Fibroblast of lung (primary cell): Measurements from ENCODE around the gene ELP2. TPM values are rescaled to one million over a fixed set of nuclear protein-coding genes. Genes with fewer than 3 reads are reported as not detected.

Experiments used
- DNase-seq, 2 donors: peaks; one replicate each; pipeline versions ENCODE4 v3.0.0 to v3.0.0-alpha.2; 2010; ENCODE audit warnings: low read depth in 2 of 2
- H2AFZ ChIP-seq: 2 replicates; pipeline ENCODE4 v1.5.1; 2012; ENCODE audit warnings: low read length, control low read depth, inconsistent platforms
- H3K27ac ChIP-seq: 2 replicates; pipeline ENCODE4 v1.5.1; 2011; ENCODE audit warnings: low read length, control low read depth; ENCODE audit not compliant: insufficient read depth
- H3K27me3 ChIP-seq: 2 replicates; pipeline ENCODE4 v1.5.1; 2011; ENCODE audit warnings: mild to moderate bottlenecking, low read length; ENCODE audit not compliant: control insufficient read depth, insufficient read depth
- H3K36me3 ChIP-seq: 2 replicates; pipeline ENCODE4 v1.5.1; 2011; ENCODE audit warnings: low read length; ENCODE audit not compliant: control insufficient read depth, insufficient read depth
- H3K4me1 ChIP-seq: 2 replicates; pipeline ENCODE4 v1.5.1; 2011; ENCODE audit warnings: low read length; ENCODE audit not compliant: control insufficient read depth, insufficient read depth; ENCODE audit errors: extremely low read depth
- H3K4me2 ChIP-seq: 2 replicates; pipeline ENCODE4 v1.5.1; 2011; ENCODE audit warnings: low read length, control low read depth; ENCODE audit not compliant: insufficient read depth; ENCODE audit errors: extremely low read depth
- H3K4me3 ChIP-seq, 4 experiments: fragments of 200-600 bp in 1 of 4; sonication (generic) in 1 of 4; replicated peaks in 1 of 4; 2 replicates each; pipeline ENCODE4 v1.5.1; 2011 to 2016; ENCODE audit warnings: low read length in 4 of 4, low read depth in 3 of 4, mild to moderate bottlenecking in 3 of 4, control low read depth in 2 of 4, inconsistent platforms in 1 of 4, mixed read lengths in 1 of 4; ENCODE audit not compliant: insufficient read depth in 1 of 4; ENCODE audit errors: control extremely low read depth in 1 of 4
- H3K79me2 ChIP-seq: 2 replicates; pipeline ENCODE4 v1.5.1; 2012; ENCODE audit warnings: mild to moderate bottlenecking, low read length, inconsistent platforms; ENCODE audit not compliant: control insufficient read depth, insufficient read depth
- H3K9ac ChIP-seq: 2 replicates; pipeline ENCODE4 v1.5.1; 2011; ENCODE audit warnings: mild to moderate bottlenecking, low read length, control low read depth; ENCODE audit not compliant: insufficient read depth
- H3K9me3 ChIP-seq: 2 replicates; pipeline ENCODE4 v1.5.1; 2012; ENCODE audit warnings: low read depth, low read length; ENCODE audit not compliant: control insufficient read depth, insufficient read depth
- H4K20me1 ChIP-seq: 2 replicates; pipeline ENCODE4 v1.5.1; 2011; ENCODE audit warnings: low read length; ENCODE audit not compliant: control insufficient read depth, insufficient read depth; ENCODE audit errors: extremely low read depth
- EZH2 ChIP-seq: IDR thresholded peaks from 2 replicates; pipeline ENCODE4 v1.5.1; 2012; ENCODE audit warnings: low read length, control low read depth, mild to moderate bottlenecking; ENCODE audit errors: missing control alignments
- polyA plus RNA-seq, 2 donors: library from polyadenylated mRNA; depleted of rRNA in 1 of 2; stranded (reverse) in 1 of 2; unstranded in 1 of 2; fragments of >200 nt; gene quantifications; 2 replicates each; pipeline ENCODE4 v1.2.1, GENCODE V29; 2011 to 2012; ENCODE audit warnings: missing spikeins in 1 of 2
- total RNA-seq: library from RNA; depleted of rRNA; stranded (reverse); fragments of >200 nt; gene quantifications from 2 replicates; pipeline ENCODE4 v1.2.1, GENCODE V29; 2014
- TF ChIP-seq, protein P1 (sequence below), 2 donors: IDR thresholded peaks in 1 of 2; conservative IDR thresholded peaks in 1 of 2; 1 replicate in 1 of 2; 2 replicates in 1 of 2; pipeline ENCODE4 v1.5.1; 2011 to 2012; ENCODE audit warnings: low read length in 2 of 2, control low read depth in 1 of 2, inconsistent platforms in 1 of 2, low read depth in 1 of 2, mild to moderate bottlenecking in 1 of 2

The ELP2 gene
- total and polyA plus RNA-seq, 2 donors (not counting 1 experiment from before 2014, with no cell fraction given): 96.6 to 309 TPM

DNA sequence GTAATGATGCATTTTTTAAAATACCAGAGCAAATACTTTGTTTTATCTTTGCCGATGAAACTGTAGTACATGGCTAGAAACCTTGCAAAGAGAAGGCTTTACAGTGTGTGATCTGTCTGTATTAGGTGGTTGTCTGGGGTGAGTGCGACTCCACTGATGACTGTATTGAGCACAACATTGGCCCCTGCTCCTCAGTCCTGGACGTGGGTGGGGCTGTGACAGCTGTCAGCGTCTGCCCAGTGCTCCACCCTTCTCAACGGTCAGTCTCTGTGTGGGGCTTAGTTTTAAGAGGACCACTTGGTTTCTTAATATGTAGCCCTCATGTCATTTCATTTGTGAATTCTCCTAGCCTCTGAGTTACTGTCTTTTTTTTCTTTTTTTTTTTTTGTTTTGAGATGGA lies 40.2 kb downstream of the ELP2 start:
- no peak for DNase-seq
- Histone ChIP-seq H3K4me2 (no peak overlapping the region), H2AFZ (no peak overlapping the region), H3K36me3 (peaks cover 7% of the 10 kb centered on the region), H3K27me3 (no peaks in the 10 kb centered on the region), H3K9me3 (no peaks in the 10 kb centered on the region), H3K4me1 (no peaks in the 10 kb centered on the region), H3K79me2 (no peaks in the 10 kb centered on the region), H3K9ac (no peak overlapping the region), H4K20me1 (no peaks in the 10 kb centered on the region), H3K4me3 (no peak overlapping the region), H3K27ac (no peak overlapping the region)
- no peak for TF ChIP-seq EZH2
- TF ChIP-seq, protein P1, sequence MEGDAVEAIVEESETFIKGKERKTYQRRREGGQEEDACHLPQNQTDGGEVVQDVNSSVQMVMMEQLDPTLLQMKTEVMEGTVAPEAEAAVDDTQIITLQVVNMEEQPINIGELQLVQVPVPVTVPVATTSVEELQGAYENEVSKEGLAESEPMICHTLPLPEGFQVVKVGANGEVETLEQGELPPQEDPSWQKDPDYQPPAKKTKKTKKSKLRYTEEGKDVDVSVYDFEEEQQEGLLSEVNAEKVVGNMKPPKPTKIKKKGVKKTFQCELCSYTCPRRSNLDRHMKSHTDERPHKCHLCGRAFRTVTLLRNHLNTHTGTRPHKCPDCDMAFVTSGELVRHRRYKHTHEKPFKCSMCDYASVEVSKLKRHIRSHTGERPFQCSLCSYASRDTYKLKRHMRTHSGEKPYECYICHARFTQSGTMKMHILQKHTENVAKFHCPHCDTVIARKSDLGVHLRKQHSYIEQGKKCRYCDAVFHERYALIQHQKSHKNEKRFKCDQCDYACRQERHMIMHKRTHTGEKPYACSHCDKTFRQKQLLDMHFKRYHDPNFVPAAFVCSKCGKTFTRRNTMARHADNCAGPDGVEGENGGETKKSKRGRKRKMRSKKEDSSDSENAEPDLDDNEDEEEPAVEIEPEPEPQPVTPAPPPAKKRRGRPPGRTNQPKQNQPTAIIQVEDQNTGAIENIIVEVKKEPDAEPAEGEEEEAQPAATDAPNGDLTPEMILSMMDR (conservative IDR thresholded peaks at IDR 0.05 in 1 of 2, IDR thresholded peaks at IDR 0.05 in 1 of 2; ENCODE audit: low read depth in 1 of 2, low read length in 2 of 2): no peak

DNA sequence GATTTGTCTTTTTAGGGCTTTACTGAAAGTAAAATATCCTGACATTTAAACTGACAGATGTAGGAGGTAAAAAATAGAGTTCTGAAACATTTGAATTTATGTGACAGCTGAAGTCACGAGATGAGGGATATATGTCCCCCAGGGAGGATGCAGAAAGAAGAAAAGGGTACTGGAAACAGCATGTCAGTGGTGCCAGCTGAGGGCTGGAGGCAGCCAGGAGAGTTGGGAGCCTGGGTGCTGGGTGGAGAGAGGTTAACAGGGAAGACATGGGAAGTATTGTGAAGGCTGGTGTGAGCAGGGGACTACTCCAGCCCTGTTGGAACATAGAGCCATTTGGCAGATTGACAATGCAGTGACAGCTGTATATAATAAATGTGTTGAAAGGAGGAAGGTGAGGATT lies 45.8 kb downstream of the ELP2 start:
- H3K27ac ChIP-seq: no peak overlapping the region

DNA sequence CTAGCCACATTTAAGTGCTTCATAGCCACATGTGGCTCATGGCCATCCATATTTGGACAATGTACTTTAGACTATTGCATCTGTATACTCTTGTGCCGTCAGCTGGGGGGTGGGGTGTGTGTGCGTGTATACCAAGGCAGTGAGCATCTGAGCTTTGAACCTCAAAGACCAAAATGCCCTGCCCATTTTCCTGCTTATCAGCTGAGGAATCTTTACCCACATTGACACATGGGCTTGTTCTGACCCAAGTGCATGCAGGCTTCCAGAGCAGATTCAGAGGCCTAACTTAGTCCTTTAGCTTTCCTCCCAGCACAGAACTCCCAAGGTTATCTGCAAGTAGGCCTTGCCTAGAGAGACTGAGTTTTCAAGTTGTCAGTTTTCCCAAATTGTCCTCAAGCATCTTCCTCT lies 46.5 kb downstream of the ELP2 start:
- H3K27me3 ChIP-seq: no peaks in the 10 kb centered on the region
- no peak overlapping the region for H2AFZ ChIP-seq
- no peaks in the 10 kb centered on the region for H3K9me3 ChIP-seq
- no peak overlapping the region for H3K9ac ChIP-seq
- H4K20me1 ChIP-seq: no peaks in the 10 kb centered on the region
- no peaks in the 10 kb centered on the region for H3K79me2 ChIP-seq
- H3K4me3 ChIP-seq: no peak overlapping the region
- H3K36me3 ChIP-seq: peaks cover 2% of the 10 kb centered on the region
- H3K27ac ChIP-seq: no peak overlapping the region
- TF ChIP-seq EZH2: no peak
- TF ChIP-seq, protein P1 (conservative IDR thresholded peaks at IDR 0.05 in 1 of 2, IDR thresholded peaks at IDR 0.05 in 1 of 2; ENCODE audit: low read depth in 1 of 2, low read length in 2 of 2): no peak
- no peak overlapping the region for H3K4me2 ChIP-seq
- H3K4me1 ChIP-seq: peaks cover 7% of the 10 kb centered on the region
- peak in 1 of 2 donors; percentile 43 for DNase-seq

More for the DNA sequence above, 45.8 kb downstream of the ELP2 start:
- no peak for TF ChIP-seq EZH2
- TF ChIP-seq, protein P1 (conservative IDR thresholded peaks at IDR 0.05 in 1 of 2, IDR thresholded peaks at IDR 0.05 in 1 of 2; ENCODE audit: low read depth in 1 of 2, low read length in 2 of 2): no peak
- Histone ChIP-seq H3K4me3 (no peak overlapping the region), H3K9ac (no peak overlapping the region), H3K27me3 (no peaks in the 10 kb centered on the region), H3K79me2 (no peaks in the 10 kb centered on the region), H4K20me1 (no peaks in the 10 kb centered on the region), H3K4me1 (peaks cover 7% of the 10 kb centered on the region), H3K9me3 (no peaks in the 10 kb centered on the region), H3K4me2 (no peak overlapping the region), H2AFZ (no peak overlapping the region), H3K36me3 (peaks cover 2% of the 10 kb centered on the region)
- DNase-seq: no peak
